Umbilical cord (tissue), 2 donors: ENCODE data around the gene ZC3H14. TPM values are rescaled to one million over a fixed set of nuclear protein-coding genes. Genes with fewer than 3 reads are reported as not detected.
A peak's percentile ranks its signal among the peaks of the same experiment; 100 is the strongest.
"Not testable (repeated sequence)": the region's sequence is repeated elsewhere in the genome, so short reads cannot be mapped to it uniquely, and the experiment has no call there.

Experiments
- DNase-seq: peaks from one replicate; pipeline ENCODE4 v3.0.0-alpha.2; 2015; ENCODE audit warnings: low spot score
- total RNA-seq: library from RNA; depleted of rRNA; stranded (reverse); fragments of >200 nt; gene quantifications from one replicate; pipeline ENCODE4 v1.2.3, GENCODE V29; 2014; ENCODE audit warnings: low replicate concordance; ENCODE audit not compliant: insufficient read depth

The ZC3H14 gene, protein sequence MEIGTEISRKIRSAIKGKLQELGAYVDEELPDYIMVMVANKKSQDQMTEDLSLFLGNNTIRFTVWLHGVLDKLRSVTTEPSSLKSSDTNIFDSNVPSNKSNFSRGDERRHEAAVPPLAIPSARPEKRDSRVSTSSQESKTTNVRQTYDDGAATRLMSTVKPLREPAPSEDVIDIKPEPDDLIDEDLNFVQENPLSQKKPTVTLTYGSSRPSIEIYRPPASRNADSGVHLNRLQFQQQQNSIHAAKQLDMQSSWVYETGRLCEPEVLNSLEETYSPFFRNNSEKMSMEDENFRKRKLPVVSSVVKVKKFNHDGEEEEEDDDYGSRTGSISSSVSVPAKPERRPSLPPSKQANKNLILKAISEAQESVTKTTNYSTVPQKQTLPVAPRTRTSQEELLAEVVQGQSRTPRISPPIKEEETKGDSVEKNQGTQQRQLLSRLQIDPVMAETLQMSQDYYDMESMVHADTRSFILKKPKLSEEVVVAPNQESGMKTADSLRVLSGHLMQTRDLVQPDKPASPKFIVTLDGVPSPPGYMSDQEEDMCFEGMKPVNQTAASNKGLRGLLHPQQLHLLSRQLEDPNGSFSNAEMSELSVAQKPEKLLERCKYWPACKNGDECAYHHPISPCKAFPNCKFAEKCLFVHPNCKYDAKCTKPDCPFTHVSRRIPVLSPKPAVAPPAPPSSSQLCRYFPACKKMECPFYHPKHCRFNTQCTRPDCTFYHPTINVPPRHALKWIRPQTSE
- 66.0 TPM for total RNA-seq

- peak; percentile 92 for DNase-seq
Observed at GRCh38 chr14:88562831-88563686, at the start of gene ZC3H14. Gene ZC3H14 (plus strand): TSS chr14:88563037. CDS start chr14:88563134, 97 bp downstream.

DNA sequence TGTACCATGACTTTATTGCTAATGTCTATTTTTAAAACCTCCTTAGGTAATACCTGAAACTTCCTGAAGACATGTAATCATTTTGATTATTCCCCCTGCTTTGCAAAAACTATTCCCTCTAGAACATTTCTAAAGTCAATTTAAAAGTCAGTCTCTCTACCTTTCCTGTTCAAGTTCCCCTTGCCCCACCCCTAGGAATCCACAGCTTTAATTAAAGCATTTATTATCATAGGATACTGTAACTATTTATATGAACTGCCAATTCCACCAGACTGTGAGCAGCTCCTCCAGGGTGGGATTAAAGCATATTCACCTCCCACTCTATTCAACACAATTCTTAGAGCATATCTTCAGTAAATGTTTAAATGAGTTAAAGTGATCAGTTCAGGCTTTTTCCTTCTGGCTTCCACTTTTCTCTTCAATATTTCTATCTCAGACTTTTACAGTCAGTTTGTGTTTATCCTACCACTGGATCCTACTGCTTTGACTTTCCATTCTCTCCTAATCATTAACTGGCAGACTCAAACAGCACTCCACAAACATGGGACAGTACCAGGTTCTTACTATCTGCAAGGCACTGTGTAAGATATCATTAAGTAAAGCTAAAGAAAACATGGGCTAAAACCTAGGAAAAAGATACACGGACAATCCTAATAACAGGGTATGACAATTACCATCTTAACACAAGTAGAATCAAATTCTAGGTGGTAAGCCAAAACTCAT is 47.2 kb upstream of the ZC3H14 start:
- DNase-seq: no peak

DNA sequence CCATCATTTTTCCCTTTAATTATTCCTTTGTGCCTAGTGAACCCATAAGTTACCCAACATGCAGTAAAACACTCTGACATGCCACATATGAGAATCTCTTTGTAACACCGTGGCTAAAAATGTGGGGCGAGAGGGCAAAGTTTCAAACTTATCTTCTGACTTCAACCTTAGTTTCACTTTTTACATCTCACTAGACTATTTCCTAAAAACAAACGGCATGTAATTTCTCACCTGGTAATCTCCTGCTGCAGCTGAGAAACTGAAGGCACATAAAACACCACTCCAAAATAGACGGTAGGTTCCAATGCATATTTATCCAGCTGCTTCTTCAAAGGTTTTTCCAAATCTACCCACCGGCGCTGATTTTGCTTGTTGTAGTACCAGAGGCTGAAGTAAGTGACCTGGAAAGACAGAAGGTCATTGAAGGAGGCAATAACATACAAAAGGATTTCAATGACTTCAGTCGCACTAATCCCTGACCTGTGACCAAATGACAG is 45.9 kb upstream of the ZC3H14 start:
- no peak for DNase-seq

DNA sequence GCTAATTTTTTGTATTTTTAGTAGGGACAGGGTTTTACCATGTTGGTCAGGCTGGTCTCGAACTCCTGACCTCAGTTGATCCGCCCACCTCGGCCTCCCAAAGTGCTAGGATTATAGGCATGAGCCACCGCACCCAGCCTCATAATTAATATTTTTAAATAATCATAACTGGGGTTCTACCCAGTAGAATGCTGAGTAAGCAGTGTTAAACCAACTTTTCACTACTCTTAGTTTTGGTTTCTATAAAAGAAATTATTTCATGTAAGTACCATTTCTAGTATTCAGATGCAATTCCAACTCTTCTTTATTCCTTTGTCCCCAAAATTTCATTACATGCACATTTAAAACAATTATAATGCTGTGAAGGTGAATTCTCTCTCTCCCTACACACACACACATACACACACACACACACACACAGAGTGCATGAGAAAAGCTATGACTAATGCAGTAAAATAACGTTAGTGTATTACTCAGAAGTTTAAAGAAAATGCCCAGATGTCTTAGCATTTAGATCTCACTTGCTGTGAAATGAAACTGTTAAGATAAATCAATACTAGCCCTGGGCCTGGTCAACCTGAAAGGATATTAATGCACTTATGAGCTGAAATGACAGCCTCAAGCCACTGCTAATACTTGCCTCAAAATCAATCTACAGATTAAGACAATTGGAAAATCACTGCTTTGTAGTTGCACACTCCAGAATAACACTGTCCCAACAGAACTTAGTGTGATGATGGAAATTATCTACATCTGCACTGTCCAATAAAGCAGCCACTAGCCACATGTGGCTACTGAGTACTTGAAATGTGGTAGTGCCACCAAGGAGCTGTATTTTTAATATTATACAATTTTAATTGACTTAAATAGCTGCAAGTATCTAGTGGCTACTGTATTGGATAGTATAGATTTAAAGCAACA is 44.0 kb upstream of the ZC3H14 start:
- peak; percentile 17 for DNase-seq

GRCh38 chr14:88519907-88520306 is 42.9 kb upstream of the ZC3H14 start:
- DNase-seq: no peak

GRCh38 chr14:88521818-88522217 is 41.0 kb upstream of the ZC3H14 start:
- no peak for DNase-seq

DNA sequence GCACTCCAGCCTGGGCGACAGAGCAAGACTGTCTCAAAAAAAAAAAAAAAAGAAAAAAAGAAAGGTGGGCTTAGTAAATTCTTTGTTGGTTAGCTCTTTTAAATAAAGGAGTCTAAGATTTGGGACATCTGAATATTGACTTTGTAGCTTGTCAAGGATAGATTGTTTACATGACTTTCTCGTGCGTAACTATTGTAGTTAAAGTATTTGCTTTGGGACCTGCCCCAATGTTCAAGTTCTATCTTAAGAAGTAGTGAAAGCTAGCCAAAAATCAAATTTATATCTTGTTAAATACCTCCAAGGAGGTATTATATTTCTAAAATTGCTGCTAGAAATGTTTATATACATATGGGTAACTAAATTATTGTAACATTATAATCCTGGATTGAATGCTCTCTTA is 40.4 kb upstream of the ZC3H14 start:
- DNase-seq: no peak

DNA sequence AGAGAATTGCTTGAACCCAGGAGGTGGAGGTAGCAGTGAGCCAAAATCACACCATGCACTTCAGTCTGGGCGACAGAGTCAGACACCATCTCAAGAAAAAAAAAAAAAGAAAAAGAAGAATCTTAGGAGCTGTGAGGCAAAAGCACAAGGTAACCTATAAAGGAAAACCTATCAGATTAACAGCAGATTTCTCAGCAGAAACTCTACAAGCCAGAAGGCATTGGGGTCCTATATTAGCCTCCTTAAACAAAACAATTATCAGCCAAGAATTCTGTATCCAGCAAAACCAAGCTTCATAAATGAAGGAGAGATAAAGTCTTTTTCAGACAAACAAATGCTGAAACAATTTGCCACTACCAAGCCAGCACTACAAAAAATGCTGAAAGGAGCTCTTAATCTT is 32.9 kb upstream of the ZC3H14 start:
- DNase-seq: not testable (repeated sequence)

GRCh38 chr14:88533064-88533602 is 29.7 kb upstream of the ZC3H14 start:
- DNase-seq: no peak

DNA sequence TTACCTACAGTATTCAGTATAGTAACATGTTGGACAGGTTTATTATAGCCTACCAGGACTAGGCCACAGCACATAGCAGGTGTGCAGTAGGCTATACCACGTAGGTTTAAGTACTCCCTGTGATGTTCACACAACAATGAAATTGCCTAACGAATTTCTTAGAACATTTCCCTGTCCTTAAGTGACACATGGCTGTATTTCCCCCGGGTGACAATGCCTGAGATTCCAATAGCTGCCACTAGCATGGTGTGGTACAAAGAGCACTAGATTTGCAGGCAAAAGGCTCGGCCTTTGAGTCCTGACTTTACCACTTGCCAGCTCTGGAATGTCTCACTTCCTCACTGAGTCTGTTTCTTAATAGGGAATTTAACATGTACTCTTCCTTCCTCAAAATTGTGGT is 27.7 kb upstream of the ZC3H14 start:
- no peak for DNase-seq

DNA sequence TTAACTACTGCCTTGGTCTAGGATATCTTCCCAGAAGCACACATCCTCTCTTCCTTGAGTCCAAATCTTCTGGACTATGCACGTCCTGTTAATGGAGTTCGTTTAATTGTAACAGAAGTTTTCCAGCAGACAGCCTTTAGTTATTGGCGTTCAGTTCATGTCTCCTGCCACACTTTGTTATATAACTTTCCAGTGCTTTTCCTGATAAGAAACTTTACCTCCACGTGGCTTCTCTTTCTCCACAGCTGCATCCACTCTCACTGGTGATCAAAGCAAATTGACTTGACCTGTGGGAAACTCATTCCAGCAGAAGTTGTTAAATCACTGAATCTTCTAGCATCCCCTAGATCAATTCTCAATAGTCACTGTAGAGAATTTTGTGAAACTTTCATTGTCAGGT is 27.0 kb upstream of the ZC3H14 start:
- DNase-seq: no peak

DNA sequence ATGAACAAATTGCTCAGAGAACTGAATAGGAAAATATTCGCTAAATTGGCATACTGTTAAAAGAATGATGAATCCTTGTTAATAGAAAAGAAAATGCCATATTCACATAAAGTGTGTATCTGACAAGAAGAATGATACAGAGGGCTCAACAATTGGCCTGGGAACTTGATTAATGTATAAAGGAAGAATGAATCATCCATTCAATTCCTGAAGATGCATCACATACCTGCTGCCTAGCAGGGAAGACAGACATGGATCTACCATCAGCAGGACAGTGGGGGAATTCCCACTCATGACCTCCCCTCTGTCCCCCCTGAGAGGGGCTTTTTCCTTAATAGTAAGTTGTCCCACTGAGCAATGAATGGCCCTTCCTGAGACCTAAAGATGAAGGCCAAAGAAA is 21.5 kb upstream of the ZC3H14 start:
- DNase-seq: no peak

GRCh38 chr14:88542857-88543795 is 19.7 kb upstream of the ZC3H14 start:
- no peak for DNase-seq

- DNase-seq: no peak
Observed at GRCh38 chr14:88545256-88545655, 17.6 kb upstream of the ZC3H14 start.

GRCh38 chr14:88546621-88547385 is 16.0 kb upstream of the ZC3H14 start:
- no peak for DNase-seq

- DNase-seq: no peak
Observed at GRCh38 chr14:88547386-88547780, 15.5 kb upstream of the ZC3H14 start.

- DNase-seq: no peak
Observed at GRCh38 chr14:88550078-88550477, 12.8 kb upstream of the ZC3H14 start.
